AG09319 (cell line): ENCODE data around the gene COL21A1.

Source experiments
- DNase-seq: peaks from one replicate; pipeline ENCODE4 v3.0.0-alpha.2; 2010; ENCODE audit warnings: low read depth; ENCODE audit errors: extremely low read depth
- TF ChIP-seq, protein P1 (sequence below): IDR thresholded peaks from 2 replicates; pipeline ENCODE4 v1.5.1; 2011; ENCODE audit warnings: low read depth, mild to moderate bottlenecking, inconsistent platforms, low read length, moderate library complexity

COL21A1 gene

DNA sequence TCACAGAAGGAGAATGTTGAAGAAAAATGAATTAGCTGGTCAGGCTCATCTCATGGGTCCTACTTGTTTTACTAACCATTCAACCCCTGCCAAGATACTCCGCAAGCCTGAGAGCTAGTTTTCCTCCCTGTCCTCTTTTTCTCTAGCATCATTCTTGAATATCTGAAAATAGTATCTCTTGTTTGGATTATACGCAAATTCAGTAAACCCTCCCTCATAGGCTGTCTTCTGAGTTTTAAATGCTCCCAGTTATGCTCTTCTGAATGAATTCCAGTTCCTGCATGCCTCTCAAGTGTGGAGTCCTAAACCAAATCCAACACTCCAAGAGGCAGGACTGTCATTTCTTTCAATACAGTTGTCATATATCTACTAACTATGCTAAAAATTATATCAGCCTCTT, 99.6 kb downstream of the COL21A1 start:
- TF ChIP-seq, protein P1, sequence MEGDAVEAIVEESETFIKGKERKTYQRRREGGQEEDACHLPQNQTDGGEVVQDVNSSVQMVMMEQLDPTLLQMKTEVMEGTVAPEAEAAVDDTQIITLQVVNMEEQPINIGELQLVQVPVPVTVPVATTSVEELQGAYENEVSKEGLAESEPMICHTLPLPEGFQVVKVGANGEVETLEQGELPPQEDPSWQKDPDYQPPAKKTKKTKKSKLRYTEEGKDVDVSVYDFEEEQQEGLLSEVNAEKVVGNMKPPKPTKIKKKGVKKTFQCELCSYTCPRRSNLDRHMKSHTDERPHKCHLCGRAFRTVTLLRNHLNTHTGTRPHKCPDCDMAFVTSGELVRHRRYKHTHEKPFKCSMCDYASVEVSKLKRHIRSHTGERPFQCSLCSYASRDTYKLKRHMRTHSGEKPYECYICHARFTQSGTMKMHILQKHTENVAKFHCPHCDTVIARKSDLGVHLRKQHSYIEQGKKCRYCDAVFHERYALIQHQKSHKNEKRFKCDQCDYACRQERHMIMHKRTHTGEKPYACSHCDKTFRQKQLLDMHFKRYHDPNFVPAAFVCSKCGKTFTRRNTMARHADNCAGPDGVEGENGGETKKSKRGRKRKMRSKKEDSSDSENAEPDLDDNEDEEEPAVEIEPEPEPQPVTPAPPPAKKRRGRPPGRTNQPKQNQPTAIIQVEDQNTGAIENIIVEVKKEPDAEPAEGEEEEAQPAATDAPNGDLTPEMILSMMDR, result no peak
- no peak for DNase-seq

DNA sequence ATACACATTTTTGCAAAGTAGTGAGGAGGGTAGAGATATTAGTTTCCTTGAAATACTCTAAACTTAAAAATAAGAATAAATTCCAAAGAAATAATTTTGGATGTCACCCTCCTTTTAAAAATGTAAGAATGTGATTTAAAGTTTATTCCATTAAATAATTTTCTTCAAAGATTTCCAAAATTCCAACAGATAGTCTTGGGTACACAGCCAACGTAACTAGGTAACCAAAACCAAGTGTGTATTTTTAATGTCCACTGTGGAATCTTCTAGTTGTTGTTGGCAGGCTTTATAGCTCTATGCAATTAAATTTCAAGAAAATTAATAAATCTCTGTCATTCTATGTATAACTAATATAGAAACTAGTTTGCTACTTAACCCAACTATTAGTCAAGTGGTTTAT, 101.3 kb downstream of the COL21A1 start:
- no peak for DNase-seq
- TF ChIP-seq, protein P1, result no peak

DNA sequence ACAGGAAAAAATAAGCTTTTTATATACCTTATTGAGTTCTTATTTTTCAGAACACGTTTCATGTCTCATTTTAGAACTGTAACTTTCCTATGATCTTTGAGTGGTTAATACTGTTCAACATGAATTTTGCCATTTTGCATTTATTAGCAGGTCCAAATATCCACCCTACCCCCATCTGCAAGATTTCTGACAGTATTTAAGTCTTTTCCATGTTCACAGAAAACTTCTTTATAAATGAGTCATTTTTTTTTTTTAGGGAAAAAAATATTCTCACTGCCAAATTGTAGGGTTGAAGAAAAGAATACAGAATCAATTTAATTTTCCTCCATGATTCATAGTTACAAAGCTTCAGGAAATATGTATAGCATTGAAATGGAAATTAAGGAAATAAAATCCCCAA, 101.8 kb downstream of the COL21A1 start:
- no peak for DNase-seq
- TF ChIP-seq, protein P1, result no peak

DNA sequence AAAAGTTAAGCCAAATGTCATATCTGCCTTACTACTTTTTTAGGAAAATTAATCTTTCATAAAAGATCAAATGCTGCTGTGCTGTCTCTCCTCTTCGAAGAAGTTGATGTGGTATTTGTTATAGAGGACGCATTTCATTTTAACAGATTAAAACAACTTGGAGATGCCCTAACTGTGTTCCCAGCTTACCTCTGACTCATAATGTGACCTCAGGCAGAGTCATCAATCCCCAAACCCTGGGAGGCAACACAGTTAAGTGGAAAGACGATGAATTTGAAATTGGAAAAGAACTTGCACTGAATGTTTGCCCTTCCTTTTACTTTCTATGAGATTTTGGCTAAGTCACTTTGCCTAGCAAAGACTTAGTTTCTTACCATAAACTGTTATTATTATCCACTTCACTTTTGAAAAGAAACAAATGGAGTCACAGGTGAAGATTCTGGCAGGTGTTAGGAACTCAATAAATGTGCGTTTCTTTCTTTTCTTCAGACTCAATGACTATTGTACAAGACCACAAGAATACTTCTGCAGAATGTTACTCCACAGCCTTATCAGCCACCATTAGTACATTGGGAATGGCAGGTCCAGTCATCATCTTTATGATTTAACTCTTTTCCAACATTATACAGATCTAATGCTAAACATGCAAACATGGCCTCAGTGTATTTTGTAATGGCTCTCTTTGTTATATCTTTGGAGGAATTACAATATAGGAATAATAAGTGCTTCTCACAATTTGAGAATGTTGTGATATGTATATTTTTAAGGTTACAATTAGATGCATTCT, 102.6 kb downstream of the COL21A1 start:
- DNase-seq, result peak; percentile 4
- TF ChIP-seq, protein P1, result no peak

DNA sequence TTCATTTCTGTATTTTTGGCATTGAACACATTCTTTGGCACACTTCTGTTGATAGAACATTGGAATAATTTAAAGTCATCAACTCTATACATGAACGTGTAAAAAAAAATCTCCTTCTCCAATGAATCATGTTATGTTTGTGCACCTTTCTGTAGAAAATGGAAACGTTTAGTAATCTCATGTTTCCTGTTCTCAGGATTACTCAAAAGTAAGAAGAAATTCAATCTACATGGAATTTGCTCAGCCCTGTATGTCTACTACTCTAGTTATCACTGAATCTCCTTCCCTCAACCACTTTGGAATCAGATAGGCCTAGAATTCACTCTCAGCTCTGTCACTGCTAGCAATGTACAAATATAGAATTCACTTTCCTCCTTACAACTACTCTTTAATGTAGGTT, 103.6 kb downstream of the COL21A1 start:
- TF ChIP-seq, protein P1, result no peak
- no peak for DNase-seq

DNA sequence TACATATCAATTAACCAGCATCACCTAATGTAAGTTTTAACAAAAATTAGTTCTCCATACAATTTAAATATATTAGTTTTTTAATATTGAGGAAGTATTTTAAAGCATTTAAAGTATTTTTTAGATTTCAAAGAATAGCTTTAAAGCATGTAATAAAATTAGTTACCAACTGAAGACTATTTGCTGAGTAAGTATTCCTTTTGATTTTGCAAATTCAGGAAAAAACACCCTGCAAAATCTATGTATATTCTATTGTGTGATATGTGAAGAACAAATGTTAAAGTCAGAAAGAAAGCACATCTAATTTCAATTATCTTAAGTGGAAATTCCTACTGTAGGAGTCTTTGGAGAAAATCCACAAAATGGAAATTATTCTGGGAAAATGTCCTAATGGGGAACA, 107.3 kb downstream of the COL21A1 start:
- no peak for DNase-seq
- TF ChIP-seq, protein P1, result no peak

DNA sequence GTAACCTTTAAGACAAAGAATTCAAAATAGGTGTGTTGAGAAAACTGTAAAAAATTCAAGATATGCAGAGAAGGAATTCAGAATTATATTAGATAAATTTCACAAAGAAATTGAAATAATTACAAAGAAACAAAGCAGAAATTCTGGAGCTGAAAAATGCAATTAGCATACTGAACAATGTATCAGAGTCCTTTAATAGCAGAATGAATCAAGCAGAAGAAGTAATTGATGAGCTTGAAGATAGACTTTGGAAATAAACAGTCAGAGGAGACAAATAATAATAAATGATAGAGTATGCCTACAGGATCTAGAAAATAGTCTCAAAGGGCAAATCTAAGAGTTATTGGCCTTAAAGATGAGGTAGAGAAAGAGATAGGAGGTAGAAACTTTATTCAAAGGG, 131.7 kb downstream of the COL21A1 start:
- DNase-seq, result no peak
- TF ChIP-seq, protein P1, result no peak
